Measurements from ENCODE around the gene BHLHE41. TPM values are rescaled to one million over a fixed set of nuclear protein-coding genes. Genes with fewer than 3 reads are reported as not detected.

BHLHE41 gene
- total RNA-seq, 6 donors from 2014 or later: 9.3 to 78.6 (median 35.2) TPM

GRCh38 chr12:26148291-26148690, 23.5 kb upstream of the BHLHE41 start:
- Histone ChIP-seq H3K36me3 (no peaks in the 10 kb centered on the region), H3K4me3 (no peak overlapping the region), H3K4me1 (peaks cover 0 to 4% (median 0%) of the 10 kb centered on the region in 4 donors), H3K9me3 (no peaks in the 10 kb centered on the region), H3K27ac (no peak overlapping the region), H3K27me3 (no peaks in the 10 kb centered on the region)
- TF ChIP-seq POLR2A (IDR thresholded peaks at IDR 0.05) (no peak), CTCF (IDR thresholded peaks at IDR 0.05) (no peak), EP300 (IDR thresholded peaks at IDR 0.05) (no peak), POLR2AphosphoS5 (IDR thresholded peaks at IDR 0.05) (no peak)
- 85 to 86% methylated on average over 7 of the region's 7 CpGs for WGBS, 2 donors
- no peak for ATAC-seq (ENCODE audit: low FRiP score in 2 of 2)
- DNase-seq: no peak

GRCh38 chr12:26143291-26143690, 18.5 kb upstream of the BHLHE41 start:
- Histone ChIP-seq H3K36me3 (no peaks in the 10 kb centered on the region), H3K4me3 (no peak overlapping the region), H3K9me3 (no peaks in the 10 kb centered on the region), H3K27me3 (no peaks in the 10 kb centered on the region), H3K4me1 (no peaks in the 10 kb centered on the region), H3K27ac (no peak overlapping the region)
- TF ChIP-seq POLR2A (IDR thresholded peaks at IDR 0.05) (no peak), POLR2AphosphoS5 (IDR thresholded peaks at IDR 0.05) (no peak), CTCF (IDR thresholded peaks at IDR 0.05) (no peak), EP300 (IDR thresholded peaks at IDR 0.05) (no peak)
- no peak for ATAC-seq (ENCODE audit: low FRiP score in 2 of 2)
- no peak for DNase-seq
- 45 to 64% methylated on average over 2 of the region's 2 CpGs for WGBS, 2 donors

- no peak for ATAC-seq (ENCODE audit: low FRiP score in 2 of 2)
- Histone ChIP-seq H3K4me3 (no peak overlapping the region), H3K27ac (no peak overlapping the region), H3K36me3 (no peaks in the 10 kb centered on the region), H3K9me3 (no peaks in the 10 kb centered on the region), H3K4me1 (peaks cover 0 to 9% (median 0%) of the 10 kb centered on the region in 4 donors), H3K27me3 (no peaks in the 10 kb centered on the region)
- no peak for TF ChIP-seq POLR2AphosphoS5 (IDR thresholded peaks at IDR 0.05)
- no peak for TF ChIP-seq EP300 (IDR thresholded peaks at IDR 0.05)
- TF ChIP-seq POLR2A (IDR thresholded peaks at IDR 0.05): no peak
- no peak for TF ChIP-seq CTCF (IDR thresholded peaks at IDR 0.05)
- DNase-seq: no peak
Observed at GRCh38 chr12:26138860-26139259, 14.0 kb upstream of the BHLHE41 start.

- DNase-seq (no peak), ATAC-seq (ENCODE audit: low FRiP score in 2 of 2) (no peak)
- no peak overlapping the region for H3K27ac ChIP-seq
- WGBS, 2 donors: 76 to 83% methylated on average over 3 of the region's 3 CpGs
- TF ChIP-seq EP300 (IDR thresholded peaks at IDR 0.05) (no peak), POLR2AphosphoS5 (IDR thresholded peaks at IDR 0.05) (no peak), CTCF (IDR thresholded peaks at IDR 0.05) (no peak), POLR2A (IDR thresholded peaks at IDR 0.05) (no peak)
- H3K4me1 ChIP-seq: peaks cover 0 to 9% (median 0%) of the 10 kb centered on the region in 4 donors
- no peak overlapping the region for H3K4me3 ChIP-seq
- H3K27me3 ChIP-seq: no peaks in the 10 kb centered on the region
- no peaks in the 10 kb centered on the region for H3K36me3 ChIP-seq
- no peaks in the 10 kb centered on the region for H3K9me3 ChIP-seq
Observed at GRCh38 chr12:26136688-26137087, 11.9 kb upstream of the BHLHE41 start.

- Histone ChIP-seq H3K36me3 (no peaks in the 10 kb centered on the region), H3K27me3 (no peaks in the 10 kb centered on the region), H3K4me3 (no peak overlapping the region), H3K4me1 (peaks cover 0 to 9% (median 0%) of the 10 kb centered on the region in 4 donors), H3K27ac (peak overlapping the region in 1 of 4 donors; percentile 31), H3K9me3 (no peaks in the 10 kb centered on the region)
- WGBS, 2 donors: 26 to 33% methylated on average over 3 of the region's 3 CpGs
- ATAC-seq (ENCODE audit: low FRiP score in 2 of 2) (no peak), DNase-seq (no peak)
- no peak for TF ChIP-seq CTCF (IDR thresholded peaks at IDR 0.05)
- TF ChIP-seq POLR2A (IDR thresholded peaks at IDR 0.05): no peak
- no peak for TF ChIP-seq EP300 (IDR thresholded peaks at IDR 0.05)
- no peak for TF ChIP-seq POLR2AphosphoS5 (IDR thresholded peaks at IDR 0.05)
Observed at GRCh38 chr12:26135571-26135970, 10.7 kb upstream of the BHLHE41 start.

All from upper lobe of left lung (tissue), 6 donors.